ENCODE measurements around the gene ARID1B. TPM values are rescaled to one million over a fixed set of nuclear protein-coding genes. Genes with fewer than 3 reads are reported as not detected.

The ARID1B gene
- polyA plus RNA-seq (2013, experiment 1 of 4), result 56.1 TPM
- 62.2 TPM for polyA plus RNA-seq (2013, experiment 2 of 4)
- polyA plus RNA-seq (2013, experiment 3 of 4), result 44.9 TPM
- polyA plus RNA-seq (2013, experiment 4 of 4), result 48.6 TPM

DNA sequence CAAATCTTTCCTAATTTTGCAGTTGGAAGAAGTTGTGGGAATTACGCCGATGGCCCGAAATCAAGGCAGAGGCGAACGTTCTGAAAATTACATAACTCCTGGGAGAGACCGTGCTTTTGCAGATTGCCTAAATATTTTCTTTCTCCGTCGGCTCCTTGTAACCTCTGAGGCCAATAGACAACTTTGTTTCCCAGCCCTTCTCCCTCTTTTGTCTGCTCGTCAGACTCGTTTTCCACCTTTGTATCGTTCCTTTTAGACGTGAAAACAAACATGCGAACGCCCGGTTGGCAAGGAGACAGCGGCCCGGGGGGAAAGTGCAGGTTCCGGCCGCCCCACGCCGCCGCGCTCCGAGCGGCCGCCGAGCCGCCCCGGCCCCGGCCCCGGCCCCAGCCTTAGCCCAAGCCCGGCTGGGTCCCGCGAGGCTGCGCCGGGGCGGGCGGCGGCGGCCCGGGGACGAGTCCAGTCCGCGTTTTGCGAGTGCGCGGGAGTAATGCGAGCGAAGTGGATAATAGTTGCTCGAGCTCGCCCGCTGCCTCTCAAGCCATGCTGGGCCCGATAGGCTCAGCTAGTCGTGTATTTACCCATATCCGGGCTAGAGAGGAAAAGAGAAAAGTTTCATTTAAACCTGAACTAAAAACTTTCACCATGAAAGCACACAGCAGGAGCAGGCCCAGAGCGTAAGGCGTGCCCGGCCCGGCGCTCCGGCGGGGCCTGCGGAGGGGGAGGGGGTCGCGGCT is at the start of gene ARID1B:
TSS of gene ARID1B (plus strand) at position 539 of the 737 bp plus-strand sequence. CDS start 303 bp downstream, outside the sequence.
- no peaks in the 10 kb centered on the region for H3K9me3 ChIP-seq (ENCODE audit: control insufficient read depth, low read length)
- peak within 1 kb of the TSS; percentile 81 for H3K4me3 ChIP-seq (ENCODE audit: insufficient read depth, low read depth, low read length)
- peaks cover 24% of the 10 kb centered on the region for H3K4me1 ChIP-seq (ENCODE audit: control insufficient read depth, insufficient read depth, low read length)
- H3K27ac ChIP-seq (ENCODE audit: insufficient read depth, low read depth, low read length, poor library complexity, severe bottlenecking), result peak within 1 kb of the TSS; percentile 96
- WGBS, 2 experiments, result 1% methylated on average over 65 of the region's 65 CpGs
- no peaks in the 10 kb centered on the region for H3K36me3 ChIP-seq (ENCODE audit: control insufficient read depth, insufficient read depth, low read length)
- H3K27me3 ChIP-seq (ENCODE audit: control insufficient read depth, insufficient read depth, low read length, poor library complexity, severe bottlenecking), result no peaks in the 10 kb centered on the region

DNA sequence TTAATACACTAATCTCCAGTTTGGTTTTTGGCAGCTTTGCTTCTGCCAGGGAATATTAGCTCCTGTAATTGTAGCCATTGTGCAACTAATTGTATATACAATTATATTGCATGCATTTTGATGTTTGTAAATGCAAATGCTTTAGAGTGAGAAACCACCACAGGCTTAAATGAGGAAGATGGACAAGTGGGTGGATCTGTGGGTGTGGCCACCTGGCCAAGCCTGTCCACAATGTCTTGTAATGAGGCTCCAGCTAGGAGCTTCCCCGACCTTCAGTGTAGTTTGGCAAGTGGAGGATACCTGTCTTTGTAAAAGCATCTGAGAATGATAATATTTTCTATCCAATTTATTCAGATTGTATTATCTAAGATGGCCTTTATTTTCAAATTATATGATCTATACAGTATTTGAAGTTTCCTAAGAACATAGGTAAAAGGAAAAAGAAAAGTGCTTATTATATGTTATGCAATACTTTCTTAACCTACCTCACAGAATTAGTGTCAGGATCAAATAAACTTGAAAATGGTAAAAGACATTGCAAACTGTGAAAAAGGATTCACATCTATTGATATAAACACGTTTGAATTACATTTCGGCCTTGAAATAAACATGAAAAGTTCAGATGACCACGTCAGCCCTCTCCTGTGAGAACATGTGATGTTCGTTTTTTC is 49.3 kb upstream of the ARID1B start:
- 72 to 91% methylated on average over 4 to 5 of the region's 5 CpGs for WGBS, 2 experiments
- no peaks in the 10 kb centered on the region for H3K9me3 ChIP-seq (ENCODE audit: control insufficient read depth, low read length)

DNA sequence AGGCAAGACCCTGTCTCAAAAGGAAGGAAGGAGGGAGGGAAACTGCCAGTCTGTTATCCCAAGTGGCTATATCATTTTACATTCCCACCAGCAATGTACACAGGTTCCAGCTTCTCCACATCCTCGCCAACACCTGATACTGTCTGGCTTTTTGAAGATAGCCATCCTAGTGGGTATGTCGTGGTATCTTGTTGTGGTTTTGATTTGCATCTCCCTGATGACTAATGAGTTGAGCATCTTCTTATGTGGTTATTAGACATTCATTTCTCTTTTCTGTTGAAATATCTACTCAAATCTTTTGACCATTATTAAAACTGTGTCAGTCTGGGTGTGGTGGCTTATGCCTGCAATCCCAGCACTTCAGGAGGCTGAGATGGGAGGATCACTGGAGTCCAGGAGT is 47.9 kb upstream of the ARID1B start:
- Histone ChIP-seq H3K27me3 (ENCODE audit: control insufficient read depth, insufficient read depth, low read length, poor library complexity, severe bottlenecking) (no peaks in the 10 kb centered on the region), H3K4me3 (ENCODE audit: insufficient read depth, low read depth, low read length) (no peak overlapping the region)
- 90 to 92% methylated on average over 2 of the region's 2 CpGs for WGBS, 2 experiments

More for the DNA sequence above, 49.3 kb upstream of the ARID1B start:
- Histone ChIP-seq H3K36me3 (ENCODE audit: control insufficient read depth, insufficient read depth, low read length) (no peaks in the 10 kb centered on the region), H3K27me3 (ENCODE audit: control insufficient read depth, insufficient read depth, low read length, poor library complexity, severe bottlenecking) (no peaks in the 10 kb centered on the region), H3K27ac (ENCODE audit: insufficient read depth, low read depth, low read length, poor library complexity, severe bottlenecking) (no peak overlapping the region), H3K4me1 (ENCODE audit: control insufficient read depth, insufficient read depth, low read length) (peaks cover 3% of the 10 kb centered on the region), H3K4me3 (ENCODE audit: insufficient read depth, low read depth, low read length) (no peak overlapping the region)

DNA sequence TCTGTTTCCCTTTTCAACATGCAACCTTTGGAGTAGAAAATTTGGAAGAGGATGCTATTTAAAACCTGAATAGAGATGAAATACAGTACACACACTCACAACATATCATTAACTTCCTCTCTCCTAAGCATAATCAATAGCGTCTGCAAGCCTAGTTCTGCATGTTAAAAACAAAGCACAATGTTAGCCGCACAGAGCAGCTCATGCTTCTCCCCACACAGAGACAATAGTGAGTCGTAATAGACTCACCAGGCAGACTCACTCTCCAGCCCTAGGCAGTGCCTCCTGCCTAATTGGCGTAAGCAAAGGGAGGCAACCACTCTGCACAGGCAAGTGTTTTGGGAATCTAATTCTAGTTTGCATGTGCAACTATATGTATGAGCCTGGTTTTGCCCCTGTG is 45.8 kb upstream of the ARID1B start:
- Histone ChIP-seq H3K27ac (ENCODE audit: insufficient read depth, low read depth, low read length, poor library complexity, severe bottlenecking) (no peak overlapping the region), H3K4me3 (ENCODE audit: insufficient read depth, low read depth, low read length) (no peak overlapping the region), H3K27me3 (ENCODE audit: control insufficient read depth, insufficient read depth, low read length, poor library complexity, severe bottlenecking) (no peaks in the 10 kb centered on the region), H3K9me3 (ENCODE audit: control insufficient read depth, low read length) (no peaks in the 10 kb centered on the region), H3K36me3 (ENCODE audit: control insufficient read depth, insufficient read depth, low read length) (no peaks in the 10 kb centered on the region), H3K4me1 (ENCODE audit: control insufficient read depth, insufficient read depth, low read length) (peaks cover 3% of the 10 kb centered on the region)
- WGBS, 2 experiments, result 58 to 66% methylated on average over 4 of the region's 4 CpGs

More for the DNA sequence above, 47.9 kb upstream of the ARID1B start:
- H3K9me3 ChIP-seq (ENCODE audit: control insufficient read depth, low read length), result no peaks in the 10 kb centered on the region
- no peak overlapping the region for H3K27ac ChIP-seq (ENCODE audit: insufficient read depth, low read depth, low read length, poor library complexity, severe bottlenecking)
- H3K4me1 ChIP-seq (ENCODE audit: control insufficient read depth, insufficient read depth, low read length), result peaks cover 3% of the 10 kb centered on the region
- no peaks in the 10 kb centered on the region for H3K36me3 ChIP-seq (ENCODE audit: control insufficient read depth, insufficient read depth, low read length)

DNA sequence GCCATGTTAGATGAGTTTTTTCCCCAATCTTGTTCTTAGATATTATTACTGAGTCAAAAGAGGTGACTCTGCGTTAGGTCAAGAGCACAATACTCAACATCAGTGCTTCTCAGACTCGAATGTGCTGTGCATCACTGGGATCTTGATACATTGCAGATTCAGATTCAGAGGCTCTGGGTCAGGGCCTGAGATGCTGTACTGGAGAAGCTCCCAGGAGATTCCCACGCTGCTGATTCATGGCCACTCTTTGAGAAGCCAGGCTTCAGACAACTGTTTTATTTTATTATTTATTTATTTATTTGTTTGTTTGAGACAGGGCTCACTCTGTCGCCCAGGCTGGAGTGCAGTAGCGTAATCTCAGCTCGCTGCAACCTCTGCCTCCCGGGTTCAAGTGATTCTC is 41.4 kb upstream of the ARID1B start:
- 95% methylated on average over 7 of the region's 7 CpGs for WGBS, 2 experiments
- Histone ChIP-seq H3K36me3 (ENCODE audit: control insufficient read depth, insufficient read depth, low read length) (no peaks in the 10 kb centered on the region), H3K9me3 (ENCODE audit: control insufficient read depth, low read length) (no peaks in the 10 kb centered on the region), H3K4me3 (ENCODE audit: insufficient read depth, low read depth, low read length) (no peak overlapping the region), H3K27ac (ENCODE audit: insufficient read depth, low read depth, low read length, poor library complexity, severe bottlenecking) (no peak overlapping the region), H3K27me3 (ENCODE audit: control insufficient read depth, insufficient read depth, low read length, poor library complexity, severe bottlenecking) (no peaks in the 10 kb centered on the region), H3K4me1 (ENCODE audit: control insufficient read depth, insufficient read depth, low read length) (peaks cover 3% of the 10 kb centered on the region)

DNA sequence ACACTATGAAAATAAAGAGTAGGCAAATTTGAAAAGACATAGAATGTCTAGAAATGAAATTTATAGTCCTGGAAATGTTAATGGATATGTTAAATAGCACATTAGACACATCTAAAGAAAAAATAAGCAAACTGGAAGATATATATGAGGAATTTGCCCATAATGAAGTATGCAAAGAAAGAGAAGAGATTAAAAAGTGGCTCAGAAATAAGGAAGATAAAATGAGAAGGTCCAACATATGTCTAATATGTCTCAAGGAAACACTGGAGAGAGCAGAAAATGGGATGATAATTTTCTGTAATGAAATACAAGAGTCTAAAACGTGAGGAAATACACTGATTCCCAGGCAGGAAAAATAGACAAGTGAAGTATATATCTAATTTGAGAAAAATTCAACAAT is 36.6 kb upstream of the ARID1B start:
- no peaks in the 10 kb centered on the region for H3K27me3 ChIP-seq (ENCODE audit: control insufficient read depth, insufficient read depth, low read length, poor library complexity, severe bottlenecking)
- no peak overlapping the region for H3K4me3 ChIP-seq (ENCODE audit: insufficient read depth, low read depth, low read length)
- WGBS, 2 experiments, result 93% methylated on average over 1 of the region's 1 CpG; no CpG with 5 or more reads in 1 of the 2 experiments

DNA sequence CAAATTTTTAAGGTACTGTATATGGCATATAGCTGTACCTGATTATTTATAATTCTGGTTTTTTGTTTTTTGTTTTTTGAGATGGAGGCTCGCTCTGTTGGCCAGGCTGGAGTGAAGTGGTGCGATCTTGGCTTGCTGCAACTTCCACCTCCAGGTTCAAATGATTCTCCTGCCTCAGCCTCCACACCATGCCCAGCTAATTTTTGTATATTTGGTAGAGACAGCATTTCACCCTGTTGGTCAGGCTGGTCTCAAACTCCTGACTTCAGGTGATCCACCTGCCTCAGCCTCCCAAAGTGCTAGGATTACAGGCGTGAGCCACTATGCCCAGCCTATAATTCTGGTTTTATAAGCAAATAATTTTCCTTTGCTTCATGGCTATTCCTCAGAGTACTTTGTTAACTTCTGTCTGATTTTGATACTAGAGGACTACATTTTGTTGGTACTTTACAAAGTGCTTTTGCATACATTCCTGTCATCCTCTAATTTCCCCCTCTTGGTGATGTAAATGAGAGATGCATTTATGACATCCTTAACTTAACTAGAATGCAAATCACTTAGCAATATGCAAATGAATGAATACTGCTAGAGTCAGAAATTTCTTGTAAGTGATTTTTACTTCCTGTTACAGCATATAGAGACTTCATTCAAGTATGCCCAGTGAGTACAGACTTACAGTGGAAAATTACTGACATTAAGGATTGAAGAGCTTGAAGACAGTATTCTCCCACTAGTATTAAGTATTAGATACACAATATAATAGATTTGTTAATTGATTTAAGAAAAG is 35.7 kb upstream of the ARID1B start:
- H3K9me3 ChIP-seq (ENCODE audit: control insufficient read depth, low read length), result no peaks in the 10 kb centered on the region
- 87 to 93% methylated on average over 3 of the region's 3 CpGs for whole genome bisulfite sequencing, 2 experiments
- H3K27ac ChIP-seq (ENCODE audit: insufficient read depth, low read depth, low read length, poor library complexity, severe bottlenecking), result no peak overlapping the region
- no peaks in the 10 kb centered on the region for H3K27me3 ChIP-seq (ENCODE audit: control insufficient read depth, insufficient read depth, low read length, poor library complexity, severe bottlenecking)
- no peak overlapping the region for H3K4me3 ChIP-seq (ENCODE audit: insufficient read depth, low read depth, low read length)
- H3K4me1 ChIP-seq (ENCODE audit: control insufficient read depth, insufficient read depth, low read length), result no peaks in the 10 kb centered on the region
- no peaks in the 10 kb centered on the region for H3K36me3 ChIP-seq (ENCODE audit: control insufficient read depth, insufficient read depth, low read length)

More for the DNA sequence above, 36.6 kb upstream of the ARID1B start:
- Histone ChIP-seq H3K27ac (ENCODE audit: insufficient read depth, low read depth, low read length, poor library complexity, severe bottlenecking) (no peak overlapping the region), H3K36me3 (ENCODE audit: control insufficient read depth, insufficient read depth, low read length) (no peaks in the 10 kb centered on the region), H3K4me1 (ENCODE audit: control insufficient read depth, insufficient read depth, low read length) (no peaks in the 10 kb centered on the region), H3K9me3 (ENCODE audit: control insufficient read depth, low read length) (no peaks in the 10 kb centered on the region)

DNA sequence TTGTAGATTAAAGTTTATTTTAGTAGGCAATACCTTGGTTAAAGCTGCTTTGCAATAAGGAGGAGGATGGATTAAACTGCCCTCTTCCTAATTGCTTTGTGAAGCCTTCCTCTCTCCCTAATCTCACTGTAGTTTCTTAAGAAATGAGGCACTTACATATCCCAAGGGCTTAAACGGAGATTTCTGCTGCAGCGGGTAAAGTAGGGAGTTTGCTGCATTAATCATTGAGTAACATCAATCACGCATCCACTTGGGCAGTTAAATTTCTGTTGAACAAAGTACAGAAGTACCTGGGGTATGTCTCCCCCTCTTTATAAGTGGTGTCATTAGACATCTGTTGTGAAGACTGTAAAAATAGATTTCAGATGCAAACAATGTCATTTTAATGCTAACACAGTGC is 29.5 kb upstream of the ARID1B start:
- Histone ChIP-seq H3K4me1 (ENCODE audit: control insufficient read depth, insufficient read depth, low read length) (no peaks in the 10 kb centered on the region), H3K36me3 (ENCODE audit: control insufficient read depth, insufficient read depth, low read length) (no peaks in the 10 kb centered on the region), H3K4me3 (ENCODE audit: insufficient read depth, low read depth, low read length) (no peak overlapping the region), H3K9me3 (ENCODE audit: control insufficient read depth, low read length) (no peaks in the 10 kb centered on the region), H3K27ac (ENCODE audit: insufficient read depth, low read depth, low read length, poor library complexity, severe bottlenecking) (no peak overlapping the region), H3K27me3 (ENCODE audit: control insufficient read depth, insufficient read depth, low read length, poor library complexity, severe bottlenecking) (no peaks in the 10 kb centered on the region)
- WGBS, 2 experiments, result 74 to 85% methylated on average over 3 of the region's 3 CpGs

DNA sequence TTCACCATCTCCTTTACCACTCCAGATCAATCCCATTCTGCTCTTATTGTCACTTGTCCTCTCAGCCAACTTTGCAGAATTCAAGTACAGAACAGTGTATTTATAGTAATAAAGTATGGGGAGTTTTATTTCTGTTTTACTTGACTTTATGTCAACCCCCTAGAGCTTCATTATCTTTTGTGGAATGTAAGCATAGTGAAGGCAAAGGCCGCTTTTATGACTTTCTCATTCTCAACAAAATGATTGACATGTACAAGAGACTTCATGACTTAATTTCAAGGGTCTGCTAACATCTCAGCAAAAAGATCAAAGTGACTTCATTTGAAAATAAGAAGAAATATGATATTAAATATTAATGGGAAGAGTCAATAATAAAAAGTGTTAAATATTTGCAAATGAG is 28.7 kb upstream of the ARID1B start:
- Histone ChIP-seq H3K4me3 (ENCODE audit: insufficient read depth, low read depth, low read length) (no peak overlapping the region), H3K36me3 (ENCODE audit: control insufficient read depth, insufficient read depth, low read length) (no peaks in the 10 kb centered on the region), H3K9me3 (ENCODE audit: control insufficient read depth, low read length) (no peaks in the 10 kb centered on the region), H3K4me1 (ENCODE audit: control insufficient read depth, insufficient read depth, low read length) (no peaks in the 10 kb centered on the region), H3K27me3 (ENCODE audit: control insufficient read depth, insufficient read depth, low read length, poor library complexity, severe bottlenecking) (no peaks in the 10 kb centered on the region), H3K27ac (ENCODE audit: insufficient read depth, low read depth, low read length, poor library complexity, severe bottlenecking) (no peak overlapping the region)
- 100% methylated on average over 1 of the region's 1 CpG; no CpG with 5 or more reads in 1 of the 2 experiments for WGBS, 2 experiments

Measured in ectodermal cell (in vitro differentiated cells).